ENCODE data around the gene NEDD9. TPM values are rescaled to one million over a fixed set of nuclear protein-coding genes. Genes with fewer than 3 reads are reported as not detected.

The NEDD9 gene
- total RNA-seq, 2 donors from 2014 or later: 43.4 to 73.1 TPM

- no peak for DNase-seq
- Histone ChIP-seq H3K27ac (no peak overlapping the region), H3K4me1 (no peaks in the 10 kb centered on the region), H3K4me3 (no peak overlapping the region), H3K9me3 (no peaks in the 10 kb centered on the region), H3K9ac (ENCODE audit: low read depth in 2 of 2, low read length in 2 of 2) (no peak overlapping the region), H3K27me3 (no peaks in the 10 kb centered on the region), H3K36me3 (no peaks in the 10 kb centered on the region)
- TF ChIP-seq, protein P1, sequence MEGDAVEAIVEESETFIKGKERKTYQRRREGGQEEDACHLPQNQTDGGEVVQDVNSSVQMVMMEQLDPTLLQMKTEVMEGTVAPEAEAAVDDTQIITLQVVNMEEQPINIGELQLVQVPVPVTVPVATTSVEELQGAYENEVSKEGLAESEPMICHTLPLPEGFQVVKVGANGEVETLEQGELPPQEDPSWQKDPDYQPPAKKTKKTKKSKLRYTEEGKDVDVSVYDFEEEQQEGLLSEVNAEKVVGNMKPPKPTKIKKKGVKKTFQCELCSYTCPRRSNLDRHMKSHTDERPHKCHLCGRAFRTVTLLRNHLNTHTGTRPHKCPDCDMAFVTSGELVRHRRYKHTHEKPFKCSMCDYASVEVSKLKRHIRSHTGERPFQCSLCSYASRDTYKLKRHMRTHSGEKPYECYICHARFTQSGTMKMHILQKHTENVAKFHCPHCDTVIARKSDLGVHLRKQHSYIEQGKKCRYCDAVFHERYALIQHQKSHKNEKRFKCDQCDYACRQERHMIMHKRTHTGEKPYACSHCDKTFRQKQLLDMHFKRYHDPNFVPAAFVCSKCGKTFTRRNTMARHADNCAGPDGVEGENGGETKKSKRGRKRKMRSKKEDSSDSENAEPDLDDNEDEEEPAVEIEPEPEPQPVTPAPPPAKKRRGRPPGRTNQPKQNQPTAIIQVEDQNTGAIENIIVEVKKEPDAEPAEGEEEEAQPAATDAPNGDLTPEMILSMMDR (IDR thresholded peaks at IDR 0.05): no peak
- intact Hi-C loops (cut with DNase I): loop anchor here (10.0 kb wide), 2 partner anchors 265 to 315 kb away; no protein-coding TSS in a partner anchor
Measured at GRCh38 chr6:11179419-11180202, 52.9 kb downstream of the NEDD9 start.

- Histone ChIP-seq H3K9me3 (no peaks in the 10 kb centered on the region), H3K4me3 (no peak overlapping the region), H3K27ac (no peak overlapping the region), H3K27me3 (no peaks in the 10 kb centered on the region), H3K4me1 (no peaks in the 10 kb centered on the region), H3K36me3 (no peaks in the 10 kb centered on the region), H3K9ac (ENCODE audit: low read depth in 2 of 2, low read length in 2 of 2) (no peak overlapping the region)
- intact Hi-C loops (cut with DNase I): loop anchor here (10.0 kb wide), 2 partner anchors 266 to 316 kb away; no protein-coding TSS in a partner anchor
- DNase-seq: no peak
- TF ChIP-seq, protein P1 (IDR thresholded peaks at IDR 0.05): no peak
Measured at GRCh38 chr6:11179088-11179418, 53.4 kb downstream of the NEDD9 start.

GRCh38 chr6:11177271-11177670 is 55.2 kb downstream of the NEDD9 start:
- no peaks in the 10 kb centered on the region for H3K27me3 ChIP-seq
- no peaks in the 10 kb centered on the region for H3K4me1 ChIP-seq
- H3K36me3 ChIP-seq: no peaks in the 10 kb centered on the region
- no peak for DNase-seq
- intact Hi-C loops (cut with DNase I): loop anchor here (10.0 kb wide), 2 partner anchors 268 to 318 kb away; no protein-coding TSS in a partner anchor
- no peaks in the 10 kb centered on the region for H3K9me3 ChIP-seq
- TF ChIP-seq, protein P1 (IDR thresholded peaks at IDR 0.05): no peak
- H3K4me3 ChIP-seq: no peak overlapping the region
- H3K9ac ChIP-seq (ENCODE audit: low read depth in 2 of 2, low read length in 2 of 2): no peak overlapping the region
- H3K27ac ChIP-seq: no peak overlapping the region

DNA sequence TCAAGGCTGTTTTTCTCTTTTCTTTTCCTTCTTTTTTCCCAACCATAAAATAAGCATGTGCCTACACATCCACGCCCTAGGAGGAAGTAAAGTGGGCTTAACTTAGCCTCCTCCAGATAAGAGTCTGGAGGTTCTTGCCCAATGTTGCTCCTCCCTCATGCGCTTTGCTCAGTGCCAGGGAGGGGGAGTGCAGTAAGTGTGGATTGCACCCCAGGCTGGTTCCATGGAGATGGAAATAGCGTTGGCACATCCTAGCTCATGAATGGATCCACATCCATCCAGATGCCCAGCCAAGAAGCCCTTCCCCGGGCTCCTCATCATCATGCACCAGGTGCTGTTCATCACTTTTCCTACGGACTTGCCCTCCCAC is 58.2 kb downstream of the NEDD9 start:
- intact Hi-C loops (cut with DNase I): loop anchor here (10.0 kb wide), 2 partner anchors 271 to 321 kb away; no protein-coding TSS in a partner anchor
- no peak overlapping the region for H3K4me3 ChIP-seq
- H3K27ac ChIP-seq: no peak overlapping the region
- H3K9ac ChIP-seq (ENCODE audit: low read depth in 2 of 2, low read length in 2 of 2): no peak overlapping the region
- H3K4me1 ChIP-seq: no peaks in the 10 kb centered on the region
- TF ChIP-seq, protein P1 (IDR thresholded peaks at IDR 0.05): no peak
- H3K27me3 ChIP-seq: no peaks in the 10 kb centered on the region
- DNase-seq: peak; percentile 48
- no peaks in the 10 kb centered on the region for H3K36me3 ChIP-seq
- H3K9me3 ChIP-seq: no peaks in the 10 kb centered on the region

DNA sequence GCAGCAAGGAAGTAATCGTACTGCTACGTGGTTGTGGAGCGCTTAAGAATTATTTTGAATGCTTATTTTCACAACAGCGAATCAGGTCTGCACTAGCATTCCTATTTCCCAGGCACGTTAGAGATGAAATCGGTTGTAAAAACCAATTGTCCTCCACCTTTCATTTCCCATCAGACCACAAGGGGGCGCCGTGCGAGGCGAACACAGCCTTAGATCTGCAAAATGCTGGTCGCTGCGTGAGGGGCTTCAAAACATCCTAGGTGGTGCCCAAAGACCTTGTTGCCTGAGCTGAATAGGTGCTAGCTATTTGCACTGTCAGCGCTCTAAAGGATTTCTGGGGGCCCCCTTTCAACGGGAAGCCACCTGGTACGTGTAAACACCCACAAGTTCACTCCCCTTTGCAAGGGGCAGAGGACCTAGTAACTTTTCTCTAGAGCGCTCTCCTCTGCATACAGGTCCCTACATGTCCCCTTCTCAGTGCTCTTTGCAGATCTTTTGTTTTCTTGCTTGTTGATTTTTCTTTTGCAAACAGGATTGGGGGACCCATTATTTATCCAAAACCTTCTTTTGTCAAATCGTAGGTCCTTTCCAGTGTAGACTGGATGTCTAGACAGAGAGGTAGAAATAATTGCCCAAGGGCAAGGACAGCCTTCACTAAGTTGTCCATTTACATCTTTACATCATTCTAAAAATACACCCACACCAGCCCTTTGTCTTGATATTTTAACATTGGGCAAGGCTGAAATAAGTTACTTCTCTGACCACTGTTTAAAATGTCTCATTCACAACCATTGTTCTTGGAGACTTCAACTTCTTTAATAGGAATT is 59.8 kb downstream of the NEDD9 start:
- H3K9ac ChIP-seq (ENCODE audit: low read depth in 2 of 2, low read length in 2 of 2): peak overlapping the region in 1 of 2 donors; percentile 22
- H3K27me3 ChIP-seq: no peaks in the 10 kb centered on the region
- intact Hi-C loops (cut with DNase I): loop anchor here (10.0 kb wide), 2 partner anchors 272 to 322 kb away; no protein-coding TSS in a partner anchor
- H3K36me3 ChIP-seq: no peaks in the 10 kb centered on the region
- TF ChIP-seq, protein P1 (IDR thresholded peaks at IDR 0.05): peak; percentile 90
- H3K4me1 ChIP-seq: no peaks in the 10 kb centered on the region
- no peaks in the 10 kb centered on the region for H3K9me3 ChIP-seq
- no peak overlapping the region for H3K27ac ChIP-seq
- H3K4me3 ChIP-seq: no peak overlapping the region
- DNase-seq: peak; percentile 84

Data from colonic mucosa (tissue), 4 donors.